ENCODE data around the gene MATCAP1. TPM values are rescaled to one million over a fixed set of nuclear protein-coding genes. Genes with fewer than 3 reads are reported as not detected.

MATCAP1 gene
- total and polyA plus RNA-seq, 10 of the 15 experiments (the other 5 are each of a cell fraction or from before 2014, with no cell fraction given), result 2.8 to 25.8 (median 8.6) TPM

DNA sequence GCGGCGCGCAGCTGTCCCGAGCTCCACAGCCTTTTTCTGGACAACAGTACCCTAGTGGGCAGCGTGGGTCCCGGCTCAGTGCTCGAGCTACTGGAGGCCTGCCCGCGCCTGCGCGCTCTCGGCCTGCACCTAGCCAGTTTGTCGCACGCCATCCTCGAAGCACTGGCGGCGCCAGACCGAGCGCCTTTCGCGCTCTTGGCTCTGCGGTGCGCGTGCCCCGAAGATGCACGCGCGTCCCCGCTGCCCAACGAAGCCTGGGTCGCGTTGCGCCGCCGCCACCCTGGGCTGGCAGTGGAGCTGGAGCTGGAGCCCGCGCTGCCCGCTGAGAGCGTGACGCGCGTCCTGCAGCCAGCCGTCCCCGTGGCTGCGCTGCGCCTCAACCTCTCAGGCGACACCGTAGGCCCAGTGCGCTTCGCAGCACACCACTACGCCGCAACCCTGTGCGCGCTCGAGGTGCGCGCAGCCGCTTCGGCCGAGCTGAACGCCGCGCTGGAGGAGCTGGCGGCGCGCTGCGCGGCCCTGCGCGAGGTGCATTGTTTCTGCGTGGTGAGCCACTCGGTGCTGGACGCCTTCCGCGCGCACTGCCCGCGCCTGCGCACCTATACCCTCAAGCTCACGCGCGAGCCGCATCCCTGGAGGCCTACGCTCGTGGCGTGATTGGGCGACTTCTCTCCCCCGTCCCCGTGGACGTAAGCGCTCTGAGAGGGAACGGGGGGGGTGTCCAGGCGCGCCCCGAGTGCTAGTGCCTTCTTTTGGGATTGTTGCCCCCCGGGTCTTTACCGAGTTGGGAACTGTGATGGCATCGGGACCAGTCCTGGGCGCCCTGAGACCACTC, 20.4 kb downstream of the MATCAP1 start (continued):
- TF ChIP-seq E2F4 (IDR thresholded peaks at IDR 0.05; ENCODE audit: low read depth, low read length) (no peak), STAT3 (IDR thresholded peaks at IDR 0.05; ENCODE audit: low read depth, low read length) (no peak), CREB1 (IDR thresholded peaks at IDR 0.05; ENCODE audit: low read depth) (no peak), YY1 (IDR thresholded peaks at IDR 0.05; ENCODE audit: low read depth, low read length) (no peak), BRCA1 (IDR thresholded peaks at IDR 0.05; ENCODE audit: low read depth, low read length) (no peak), ZSCAN29 (IDR thresholded peaks at IDR 0.05) (no peak), PML (IDR thresholded peaks at IDR 0.05; ENCODE audit: low read length) (no peak), BCL11A (IDR thresholded peaks at IDR 0.05; ENCODE audit: low read depth, low read length) (no peak), ETV6 (conservative IDR thresholded peaks at IDR 0.05 in 1 of 2, IDR thresholded peaks at IDR 0.05 in 1 of 2; ENCODE audit: borderline replicate concordance in 1 of 2, low read depth in 1 of 2) (no peak), KDM1A (IDR thresholded peaks at IDR 0.05; ENCODE audit: borderline replicate concordance) (no peak), CBX3 (IDR thresholded peaks at IDR 0.05; ENCODE audit: borderline replicate concordance, low read depth) (no peak), RAD51 (IDR thresholded peaks at IDR 0.05) (no peak), RCOR1 (conservative IDR thresholded peaks at IDR 0.05; ENCODE audit: low read depth, low read length) (no peak), PAX5 (IDR thresholded peaks at IDR 0.05; ENCODE audit: borderline replicate concordance, low read depth, low read length) (no peak), SPI1 (IDR thresholded peaks at IDR 0.05; ENCODE audit: borderline replicate concordance, insufficient read depth, low read depth, low read length) (no peak)
- TF ChIP-seq, protein P1, sequence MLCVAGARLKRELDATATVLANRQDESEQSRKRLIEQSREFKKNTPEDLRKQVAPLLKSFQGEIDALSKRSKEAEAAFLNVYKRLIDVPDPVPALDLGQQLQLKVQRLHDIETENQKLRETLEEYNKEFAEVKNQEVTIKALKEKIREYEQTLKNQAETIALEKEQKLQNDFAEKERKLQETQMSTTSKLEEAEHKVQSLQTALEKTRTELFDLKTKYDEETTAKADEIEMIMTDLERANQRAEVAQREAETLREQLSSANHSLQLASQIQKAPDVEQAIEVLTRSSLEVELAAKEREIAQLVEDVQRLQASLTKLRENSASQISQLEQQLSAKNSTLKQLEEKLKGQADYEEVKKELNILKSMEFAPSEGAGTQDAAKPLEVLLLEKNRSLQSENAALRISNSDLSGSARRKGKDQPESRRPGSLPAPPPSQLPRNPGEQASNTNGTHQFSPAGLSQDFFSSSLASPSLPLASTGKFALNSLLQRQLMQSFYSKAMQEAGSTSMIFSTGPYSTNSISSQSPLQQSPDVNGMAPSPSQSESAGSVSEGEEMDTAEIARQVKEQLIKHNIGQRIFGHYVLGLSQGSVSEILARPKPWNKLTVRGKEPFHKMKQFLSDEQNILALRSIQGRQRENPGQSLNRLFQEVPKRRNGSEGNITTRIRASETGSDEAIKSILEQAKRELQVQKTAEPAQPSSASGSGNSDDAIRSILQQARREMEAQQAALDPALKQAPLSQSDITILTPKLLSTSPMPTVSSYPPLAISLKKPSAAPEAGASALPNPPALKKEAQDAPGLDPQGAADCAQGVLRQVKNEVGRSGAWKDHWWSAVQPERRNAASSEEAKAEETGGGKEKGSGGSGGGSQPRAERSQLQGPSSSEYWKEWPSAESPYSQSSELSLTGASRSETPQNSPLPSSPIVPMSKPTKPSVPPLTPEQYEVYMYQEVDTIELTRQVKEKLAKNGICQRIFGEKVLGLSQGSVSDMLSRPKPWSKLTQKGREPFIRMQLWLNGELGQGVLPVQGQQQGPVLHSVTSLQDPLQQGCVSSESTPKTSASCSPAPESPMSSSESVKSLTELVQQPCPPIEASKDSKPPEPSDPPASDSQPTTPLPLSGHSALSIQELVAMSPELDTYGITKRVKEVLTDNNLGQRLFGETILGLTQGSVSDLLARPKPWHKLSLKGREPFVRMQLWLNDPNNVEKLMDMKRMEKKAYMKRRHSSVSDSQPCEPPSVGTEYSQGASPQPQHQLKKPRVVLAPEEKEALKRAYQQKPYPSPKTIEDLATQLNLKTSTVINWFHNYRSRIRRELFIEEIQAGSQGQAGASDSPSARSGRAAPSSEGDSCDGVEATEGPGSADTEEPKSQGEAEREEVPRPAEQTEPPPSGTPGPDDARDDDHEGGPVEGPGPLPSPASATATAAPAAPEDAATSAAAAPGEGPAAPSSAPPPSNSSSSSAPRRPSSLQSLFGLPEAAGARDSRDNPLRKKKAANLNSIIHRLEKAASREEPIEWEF (IDR thresholded peaks at IDR 0.05; ENCODE audit: insufficient replicate concordance, low read depth, low read length), result no peak
- TF ChIP-seq, protein P2, sequence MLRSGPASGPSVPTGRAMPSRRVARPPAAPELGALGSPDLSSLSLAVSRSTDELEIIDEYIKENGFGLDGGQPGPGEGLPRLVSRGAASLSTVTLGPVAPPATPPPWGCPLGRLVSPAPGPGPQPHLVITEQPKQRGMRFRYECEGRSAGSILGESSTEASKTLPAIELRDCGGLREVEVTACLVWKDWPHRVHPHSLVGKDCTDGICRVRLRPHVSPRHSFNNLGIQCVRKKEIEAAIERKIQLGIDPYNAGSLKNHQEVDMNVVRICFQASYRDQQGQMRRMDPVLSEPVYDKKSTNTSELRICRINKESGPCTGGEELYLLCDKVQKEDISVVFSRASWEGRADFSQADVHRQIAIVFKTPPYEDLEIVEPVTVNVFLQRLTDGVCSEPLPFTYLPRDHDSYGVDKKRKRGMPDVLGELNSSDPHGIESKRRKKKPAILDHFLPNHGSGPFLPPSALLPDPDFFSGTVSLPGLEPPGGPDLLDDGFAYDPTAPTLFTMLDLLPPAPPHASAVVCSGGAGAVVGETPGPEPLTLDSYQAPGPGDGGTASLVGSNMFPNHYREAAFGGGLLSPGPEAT (IDR thresholded peaks at IDR 0.05; ENCODE audit: low read depth), result no peak
- TF ChIP-seq, protein P3, sequence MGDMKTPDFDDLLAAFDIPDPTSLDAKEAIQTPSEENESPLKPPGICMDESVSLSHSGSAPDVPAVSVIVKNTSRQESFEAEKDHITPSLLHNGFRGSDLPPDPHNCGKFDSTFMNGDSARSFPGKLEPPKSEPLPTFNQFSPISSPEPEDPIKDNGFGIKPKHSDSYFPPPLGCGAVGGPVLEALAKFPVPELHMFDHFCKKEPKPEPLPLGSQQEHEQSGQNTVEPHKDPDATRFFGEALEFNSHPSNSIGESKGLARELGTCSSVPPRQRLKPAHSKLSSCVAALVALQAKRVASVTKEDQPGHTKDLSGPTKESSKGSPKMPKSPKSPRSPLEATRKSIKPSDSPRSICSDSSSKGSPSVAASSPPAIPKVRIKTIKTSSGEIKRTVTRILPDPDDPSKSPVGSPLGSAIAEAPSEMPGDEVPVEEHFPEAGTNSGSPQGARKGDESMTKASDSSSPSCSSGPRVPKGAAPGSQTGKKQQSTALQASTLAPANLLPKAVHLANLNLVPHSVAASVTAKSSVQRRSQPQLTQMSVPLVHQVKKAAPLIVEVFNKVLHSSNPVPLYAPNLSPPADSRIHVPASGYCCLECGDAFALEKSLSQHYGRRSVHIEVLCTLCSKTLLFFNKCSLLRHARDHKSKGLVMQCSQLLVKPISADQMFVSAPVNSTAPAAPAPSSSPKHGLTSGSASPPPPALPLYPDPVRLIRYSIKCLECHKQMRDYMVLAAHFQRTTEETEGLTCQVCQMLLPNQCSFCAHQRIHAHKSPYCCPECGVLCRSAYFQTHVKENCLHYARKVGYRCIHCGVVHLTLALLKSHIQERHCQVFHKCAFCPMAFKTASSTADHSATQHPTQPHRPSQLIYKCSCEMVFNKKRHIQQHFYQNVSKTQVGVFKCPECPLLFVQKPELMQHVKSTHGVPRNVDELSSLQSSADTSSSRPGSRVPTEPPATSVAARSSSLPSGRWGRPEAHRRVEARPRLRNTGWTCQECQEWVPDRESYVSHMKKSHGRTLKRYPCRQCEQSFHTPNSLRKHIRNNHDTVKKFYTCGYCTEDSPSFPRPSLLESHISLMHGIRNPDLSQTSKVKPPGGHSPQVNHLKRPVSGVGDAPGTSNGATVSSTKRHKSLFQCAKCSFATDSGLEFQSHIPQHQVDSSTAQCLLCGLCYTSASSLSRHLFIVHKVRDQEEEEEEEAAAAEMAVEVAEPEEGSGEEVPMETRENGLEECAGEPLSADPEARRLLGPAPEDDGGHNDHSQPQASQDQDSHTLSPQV (IDR thresholded peaks at IDR 0.05), result no peak
